Adrenal gland (tissue), 5 donors: Measurements from ENCODE around the gene OTOP3.
"Not testable (repeated sequence)": the region's sequence is repeated elsewhere in the genome, so short reads cannot be mapped to it uniquely, and the experiment has no call there.

Experiments
- POLR2A ChIP-seq, 2 donors: fragments of 450-650 bp; IDR thresholded peaks; one replicate each; pipeline ENCODE4 v1.6.1; 2017; ENCODE audit warnings: antibody characterized with exemption in 2 of 2, mild to moderate bottlenecking in 2 of 2, moderate library complexity in 1 of 2
- TF ChIP-seq, protein P1 (sequence below), 6 experiments: fragments of 450-650 bp in 4 of 6; fragments of 200-600 bp in 2 of 6; sonication (generic) in 1 of 6; IDR thresholded peaks; 1 replicate in 5 of 6; 2 replicates in 1 of 6; pipeline versions ENCODE4 v1.5.1 to v1.8.0; 2016 to 2021; ENCODE audit warnings: antibody characterized with exemption in 6 of 6, mild to moderate bottlenecking in 2 of 6, moderate library complexity in 1 of 6
- donor health status: DM: no; HTN: no; CAD: no.

DNA sequence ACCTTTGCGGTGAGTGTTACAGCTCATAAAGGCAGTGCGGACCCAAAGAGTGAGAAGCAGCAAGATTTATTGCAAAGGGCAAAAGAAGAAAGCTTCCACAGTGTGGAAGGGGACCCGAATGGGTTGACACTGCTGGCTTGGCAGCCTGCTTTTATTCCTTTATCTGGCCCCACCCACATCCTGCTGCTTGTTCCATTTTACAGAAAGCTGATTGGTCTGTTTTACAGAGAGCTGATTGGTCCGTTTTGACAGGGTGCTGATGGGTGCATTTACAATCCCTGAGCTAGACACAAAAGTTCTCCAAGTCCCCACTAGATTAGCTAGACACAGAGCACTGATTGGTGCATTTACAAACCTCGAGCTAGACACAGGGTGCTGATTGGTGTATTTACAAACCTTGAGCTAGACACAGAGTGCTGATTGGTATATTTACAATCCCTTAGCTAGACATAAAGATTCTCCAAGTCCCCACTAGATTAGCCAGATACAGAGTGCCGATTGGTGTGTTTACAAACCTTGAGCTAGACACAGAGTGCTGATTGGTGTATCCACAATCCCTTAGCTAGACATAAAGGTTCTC, 29.4 kb upstream of the OTOP3 start:
- not testable (repeated sequence) for TF ChIP-seq POLR2A (IDR thresholded peaks at IDR 0.05)
- TF ChIP-seq, protein P1, sequence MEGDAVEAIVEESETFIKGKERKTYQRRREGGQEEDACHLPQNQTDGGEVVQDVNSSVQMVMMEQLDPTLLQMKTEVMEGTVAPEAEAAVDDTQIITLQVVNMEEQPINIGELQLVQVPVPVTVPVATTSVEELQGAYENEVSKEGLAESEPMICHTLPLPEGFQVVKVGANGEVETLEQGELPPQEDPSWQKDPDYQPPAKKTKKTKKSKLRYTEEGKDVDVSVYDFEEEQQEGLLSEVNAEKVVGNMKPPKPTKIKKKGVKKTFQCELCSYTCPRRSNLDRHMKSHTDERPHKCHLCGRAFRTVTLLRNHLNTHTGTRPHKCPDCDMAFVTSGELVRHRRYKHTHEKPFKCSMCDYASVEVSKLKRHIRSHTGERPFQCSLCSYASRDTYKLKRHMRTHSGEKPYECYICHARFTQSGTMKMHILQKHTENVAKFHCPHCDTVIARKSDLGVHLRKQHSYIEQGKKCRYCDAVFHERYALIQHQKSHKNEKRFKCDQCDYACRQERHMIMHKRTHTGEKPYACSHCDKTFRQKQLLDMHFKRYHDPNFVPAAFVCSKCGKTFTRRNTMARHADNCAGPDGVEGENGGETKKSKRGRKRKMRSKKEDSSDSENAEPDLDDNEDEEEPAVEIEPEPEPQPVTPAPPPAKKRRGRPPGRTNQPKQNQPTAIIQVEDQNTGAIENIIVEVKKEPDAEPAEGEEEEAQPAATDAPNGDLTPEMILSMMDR (IDR thresholded peaks at IDR 0.05) = not testable (repeated sequence)
